Brain microvascular endothelial cell (primary cell): ENCODE data around the gene PLSCR4.
"Not testable (repeated sequence)": the region's sequence is repeated elsewhere in the genome, so short reads cannot be mapped to it uniquely, and the experiment has no call there.

Source experiments
- DNase-seq: peaks from one replicate; pipeline ENCODE4 v3.0.0-alpha.2; 2020
- H3K27ac ChIP-seq: fragments of 250-450 bp; sonication (Bioruptor Pico); 2 replicates; pipeline ENCODE4 v1.5.1; 2020; ENCODE audit warnings: mild to moderate bottlenecking, moderate library complexity
- H3K27me3 ChIP-seq: fragments of 250-450 bp; sonication (Bioruptor Pico); replicated peaks from 2 replicates; pipeline ENCODE4 v1.5.1; 2020; ENCODE audit warnings: mild to moderate bottlenecking
- H3K36me3 ChIP-seq: fragments of 250-450 bp; sonication (Bioruptor Pico); replicated peaks from 2 replicates; pipeline ENCODE4 v1.5.1; 2020; ENCODE audit warnings: mild to moderate bottlenecking
- H3K4me3 ChIP-seq: 2 replicates; pipeline ENCODE4 v1.5.1; 2011; ENCODE audit warnings: low read depth, mild to moderate bottlenecking, control low read depth, low read length, moderate library complexity
- CTCF ChIP-seq: IDR thresholded peaks from 2 replicates; pipeline ENCODE4 v1.5.1; 2011; ENCODE audit warnings: low read depth, mild to moderate bottlenecking, moderate library complexity, low read length, control low read depth, inconsistent platforms; ENCODE audit errors: missing control alignments
- in situ Hi-C: cut with HindIII; loops from 2 replicates; pipeline ENCODE4 v1.10.0; 2017; ENCODE audit warnings: low sequenced_read_pairs, low pct_ligation_motif_present

PLSCR4 gene

GRCh38 chr3:146250449-146251382 lies at the start of gene PLSCR4:
Gene PLSCR4 (minus strand): TSS chr3:146251105. CDS start chr3:146222071, 29,034 bp downstream.
- no peak for TF ChIP-seq CTCF
- DNase-seq = peak; percentile 43
- H3K4me3 ChIP-seq = peak within 1 kb of the TSS; percentile 79
- no peaks in the 10 kb centered on the region for H3K27me3 ChIP-seq
- H3K27ac ChIP-seq = peak within 1 kb of the TSS; percentile 78
- no peaks in the 10 kb centered on the region for H3K36me3 ChIP-seq
- in situ Hi-C loops = no loop called here

- H3K4me3 ChIP-seq, H3K36me3 ChIP-seq, H3K27ac ChIP-seq, H3K27me3 ChIP-seq, DNase-seq, in situ Hi-C loops: not testable (repeated sequence)
These were observed 42.5 kb upstream of the PLSCR4 start for GRCh38 chr3:146293401-146293800.

- Histone ChIP-seq H3K27me3 (no peaks in the 10 kb centered on the region), H3K4me3 (no peak overlapping the region), H3K36me3 (no peaks in the 10 kb centered on the region), H3K27ac (no peak overlapping the region)
- in situ Hi-C loops = no loop called here
- TF ChIP-seq CTCF = no peak
- DNase-seq = no peak
These were observed 33.0 kb upstream of the PLSCR4 start for GRCh38 chr3:146283781-146284445.

DNA sequence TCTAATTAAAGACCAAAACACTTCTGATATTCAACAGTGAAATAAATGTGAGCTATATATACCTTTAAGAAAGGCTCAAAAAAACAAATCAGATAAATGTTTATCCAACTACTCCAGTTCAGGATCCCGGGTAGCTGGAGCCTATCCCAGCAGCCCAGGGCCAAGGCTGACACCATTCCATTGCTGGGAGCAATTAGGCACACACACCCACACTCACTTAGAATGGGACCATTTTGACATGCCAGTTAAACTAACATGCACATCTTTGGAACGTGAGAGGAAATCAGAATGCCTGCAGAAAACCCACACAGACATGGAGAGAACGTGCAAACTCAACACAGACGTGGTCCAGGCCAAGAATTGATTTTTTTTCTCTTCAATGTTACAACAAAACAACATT lies 30.0 kb upstream of the PLSCR4 start:
- H3K27me3 ChIP-seq = no peaks in the 10 kb centered on the region
- H3K27ac ChIP-seq = no peak overlapping the region
- H3K36me3 ChIP-seq = no peaks in the 10 kb centered on the region
- in situ Hi-C loops = no loop called here
- TF ChIP-seq CTCF = no peak
- DNase-seq = no peak
- H3K4me3 ChIP-seq = no peak overlapping the region

- no peak for TF ChIP-seq CTCF
- DNase-seq = no peak
- Histone ChIP-seq H3K27me3 (no peaks in the 10 kb centered on the region), H3K4me3 (no peak overlapping the region), H3K36me3 (no peaks in the 10 kb centered on the region), H3K27ac (no peak overlapping the region)
- in situ Hi-C loops = no loop called here
These were observed 29.0 kb upstream of the PLSCR4 start for GRCh38 chr3:146279951-146280350.

DNA sequence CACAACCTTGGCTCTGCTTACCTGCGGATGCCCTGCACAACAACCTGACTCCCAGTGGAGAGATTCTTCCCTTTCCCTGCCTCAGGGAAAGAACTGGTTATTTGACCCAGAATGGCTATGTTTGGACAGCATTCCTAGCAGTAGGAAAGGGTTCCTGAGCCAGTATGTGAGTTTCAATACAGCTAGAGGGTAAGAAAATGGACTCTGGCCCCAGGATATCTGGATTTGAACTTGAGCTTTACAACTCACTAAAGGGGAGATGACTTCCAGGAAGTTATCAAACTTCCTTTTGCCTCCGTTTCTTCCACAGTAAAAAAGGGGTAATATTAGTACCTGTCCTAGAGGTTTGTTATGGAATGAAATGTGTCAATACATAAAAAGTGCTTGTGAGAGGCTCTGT lies 28.1 kb upstream of the PLSCR4 start:
- no peaks in the 10 kb centered on the region for H3K27me3 ChIP-seq
- no peak overlapping the region for H3K4me3 ChIP-seq
- DNase-seq = no peak
- H3K27ac ChIP-seq = no peak overlapping the region
- in situ Hi-C loops = no loop called here
- no peak for TF ChIP-seq CTCF
- H3K36me3 ChIP-seq = no peaks in the 10 kb centered on the region
